ENCODE data around the gene PLB1.

- no peak for TF ChIP-seq CTCF (IDR thresholded peaks at IDR 0.05)
- no peak for TF ChIP-seq EP300 (IDR thresholded peaks at IDR 0.05)
Observed at GRCh38 chr2:28487258-28487657, 8.6 kb upstream of the PLB1 start.
